ENCODE data around the gene TGM5.

GRCh38 chr15:43210172-43210745 is 56.5 kb downstream of the TGM5 start:
- TF ChIP-seq, protein P1, sequence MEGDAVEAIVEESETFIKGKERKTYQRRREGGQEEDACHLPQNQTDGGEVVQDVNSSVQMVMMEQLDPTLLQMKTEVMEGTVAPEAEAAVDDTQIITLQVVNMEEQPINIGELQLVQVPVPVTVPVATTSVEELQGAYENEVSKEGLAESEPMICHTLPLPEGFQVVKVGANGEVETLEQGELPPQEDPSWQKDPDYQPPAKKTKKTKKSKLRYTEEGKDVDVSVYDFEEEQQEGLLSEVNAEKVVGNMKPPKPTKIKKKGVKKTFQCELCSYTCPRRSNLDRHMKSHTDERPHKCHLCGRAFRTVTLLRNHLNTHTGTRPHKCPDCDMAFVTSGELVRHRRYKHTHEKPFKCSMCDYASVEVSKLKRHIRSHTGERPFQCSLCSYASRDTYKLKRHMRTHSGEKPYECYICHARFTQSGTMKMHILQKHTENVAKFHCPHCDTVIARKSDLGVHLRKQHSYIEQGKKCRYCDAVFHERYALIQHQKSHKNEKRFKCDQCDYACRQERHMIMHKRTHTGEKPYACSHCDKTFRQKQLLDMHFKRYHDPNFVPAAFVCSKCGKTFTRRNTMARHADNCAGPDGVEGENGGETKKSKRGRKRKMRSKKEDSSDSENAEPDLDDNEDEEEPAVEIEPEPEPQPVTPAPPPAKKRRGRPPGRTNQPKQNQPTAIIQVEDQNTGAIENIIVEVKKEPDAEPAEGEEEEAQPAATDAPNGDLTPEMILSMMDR (IDR thresholded peaks at IDR 0.05; ENCODE audit: insufficient read depth, low read length, poor library complexity, severe bottlenecking): no peak
- no peak for TF ChIP-seq EZH2phosphoT487 (conservative IDR thresholded peaks at IDR 0.05; ENCODE audit: low read length)

Measured in SU-DHL-6 (cell line).